GM21717 (cell line): Measurements from ENCODE around the gene UBXN7.
"Not testable (repeated sequence)": the region's sequence is repeated elsewhere in the genome, so short reads cannot be mapped to it uniquely, and the experiment has no call there.

Experiments used
- ATAC-seq: cut with Tn5 transposase; IDR thresholded peaks from one replicate; pipeline ENCODE4 v1.9.1; 2021; ENCODE audit warnings: mild to moderate bottlenecking, moderate library complexity; ENCODE audit not compliant: unreplicated experiment

The UBXN7 gene

DNA sequence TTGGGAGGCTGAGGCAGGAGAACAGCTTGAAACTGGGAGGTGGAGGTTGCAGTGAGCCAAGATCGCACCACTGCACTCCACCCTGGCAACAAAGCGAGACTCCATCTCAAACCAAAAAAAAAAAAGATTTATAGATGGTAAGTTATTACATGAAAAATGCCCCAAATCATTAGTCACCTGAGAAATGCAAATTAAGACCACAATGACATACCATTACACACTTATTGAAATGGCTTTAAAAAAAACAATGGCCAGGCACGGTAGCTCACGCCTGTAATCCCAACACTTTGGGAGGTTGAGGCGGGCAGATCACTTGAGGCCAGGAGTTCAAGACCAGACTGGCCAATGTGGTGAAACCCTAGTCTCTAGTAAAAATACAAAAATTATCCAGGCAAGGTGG is 10.6 kb downstream of the UBXN7 start:
- ATAC-seq: not testable (repeated sequence)

- ATAC-seq: no peak
Observed at GRCh38 chr3:196419386-196419785, 12.8 kb downstream of the UBXN7 start.

GRCh38 chr3:196418601-196419000 is 13.6 kb downstream of the UBXN7 start:
- ATAC-seq: no peak

DNA sequence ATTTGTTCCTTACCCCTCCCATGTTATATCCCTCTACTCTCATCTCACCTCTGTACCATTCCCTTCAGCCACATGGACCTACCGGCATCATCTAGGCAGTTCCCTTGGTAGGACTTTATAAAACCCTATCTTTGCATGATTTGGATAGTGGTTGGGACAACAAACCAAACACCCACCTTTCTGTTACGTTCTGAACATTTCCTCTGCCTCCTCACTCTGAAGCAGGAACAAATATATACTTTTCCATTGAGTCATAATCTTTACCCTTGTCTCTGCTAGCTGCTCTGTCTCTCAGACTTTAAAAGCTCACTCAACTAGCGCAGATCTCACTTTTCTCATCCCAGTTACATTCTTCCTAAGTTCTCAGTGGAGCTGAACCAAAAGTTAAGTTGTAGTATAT is 17.8 kb downstream of the UBXN7 start:
- no peak for ATAC-seq

DNA sequence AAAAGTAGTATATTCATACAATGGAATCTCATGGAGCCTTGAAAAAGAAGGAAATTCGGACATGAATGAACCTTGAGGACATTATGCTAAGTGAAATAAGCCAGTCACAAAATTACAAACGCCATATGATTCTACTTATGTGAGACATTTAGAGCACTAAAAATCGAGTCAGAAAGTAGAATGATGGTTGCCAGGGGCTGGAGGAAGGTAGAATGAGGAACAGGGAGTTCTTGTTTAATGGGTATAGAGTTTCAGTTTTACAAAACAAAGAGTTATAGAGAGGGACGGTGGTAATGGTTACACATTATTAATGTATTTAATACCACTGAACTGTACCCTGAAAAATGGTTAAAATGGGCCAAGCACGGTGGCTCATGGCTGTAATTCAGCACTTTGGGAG is 19.5 kb downstream of the UBXN7 start:
- ATAC-seq: no peak

DNA sequence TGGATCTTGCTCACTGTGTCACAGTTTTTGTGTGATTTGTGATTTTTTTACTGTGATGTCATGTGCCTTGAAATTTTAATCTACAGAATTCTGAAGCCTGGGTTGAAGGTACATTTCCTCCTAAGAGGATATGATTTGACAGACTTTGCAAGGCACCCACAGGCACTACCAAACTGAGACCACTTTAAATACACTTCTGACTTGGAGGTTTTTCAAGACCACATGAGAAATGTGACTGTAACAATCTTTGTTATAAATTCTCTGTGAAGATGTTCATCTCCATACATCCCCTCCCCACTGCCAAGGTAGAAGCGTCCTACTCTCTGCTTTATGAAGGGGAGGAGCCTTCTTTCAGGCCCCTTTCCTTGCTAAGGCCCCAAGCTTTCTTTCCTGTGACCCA is 22.8 kb downstream of the UBXN7 start:
- no peak for ATAC-seq

DNA sequence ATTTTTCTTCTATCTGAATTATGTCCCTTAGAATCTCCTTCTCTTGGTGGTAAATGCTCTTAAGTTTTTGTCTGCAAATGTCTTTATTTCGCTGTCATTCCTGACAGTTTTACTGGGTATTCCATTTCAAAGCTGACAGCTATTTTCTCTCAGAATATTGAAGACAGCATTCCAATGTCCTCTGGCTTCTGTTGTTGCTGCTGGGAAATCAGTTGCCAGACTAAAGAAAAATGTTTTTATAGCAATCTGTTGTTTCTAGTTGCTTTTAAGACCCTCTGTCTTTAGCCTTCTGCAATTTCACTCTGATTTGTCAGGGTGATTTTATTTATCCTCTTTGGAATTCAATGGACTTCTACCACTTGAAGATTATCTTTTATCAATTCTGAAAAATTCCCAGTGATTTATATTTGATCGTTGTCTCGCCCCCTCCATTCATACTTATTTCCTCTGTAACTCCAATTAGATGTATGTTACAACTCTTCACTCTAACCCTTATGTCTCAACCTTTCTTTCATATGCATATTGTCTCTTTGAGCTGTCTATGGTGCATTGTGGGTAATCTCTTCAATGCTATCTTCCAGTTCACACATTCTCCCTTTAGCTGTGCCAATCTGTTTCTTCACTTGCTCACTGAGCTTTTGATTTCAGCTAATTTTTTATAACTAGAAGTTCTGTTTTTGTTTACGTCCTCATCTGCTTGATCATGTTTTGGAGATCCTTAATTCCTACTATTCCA is 23.5 kb downstream of the UBXN7 start:
- ATAC-seq: no peak

DNA sequence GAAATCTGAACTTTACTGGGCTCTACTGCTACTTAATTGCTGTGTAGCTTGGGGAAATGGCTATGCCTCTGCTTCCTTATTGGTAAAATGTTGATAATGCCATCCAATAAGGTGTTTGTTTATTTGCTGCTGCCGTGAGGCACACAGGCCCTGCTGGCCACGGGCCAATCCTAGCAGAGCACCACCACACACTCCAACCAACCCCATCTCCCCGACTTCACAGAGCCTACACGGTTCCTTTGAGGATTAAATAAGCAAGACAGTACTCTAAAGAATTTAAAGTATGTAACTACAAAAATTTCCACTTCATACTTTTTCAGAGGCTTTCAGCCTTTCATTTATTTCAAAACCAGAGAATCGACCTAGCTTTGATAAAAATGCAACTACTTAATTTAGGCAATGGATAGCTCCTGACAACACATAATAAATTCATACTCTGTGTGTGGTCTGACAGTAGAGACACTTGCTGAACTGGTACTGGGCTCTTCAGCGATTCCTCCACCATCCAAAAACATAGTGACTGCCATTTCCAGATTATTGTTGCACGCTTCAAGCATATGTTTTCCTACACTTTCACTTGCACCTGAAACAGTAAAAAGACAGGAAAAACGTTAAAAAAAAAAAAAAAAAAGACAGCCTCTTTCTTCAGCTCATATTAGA is 25.3 kb downstream of the UBXN7 start:
- ATAC-seq: no peak

GRCh38 chr3:196400331-196400730 is 31.9 kb downstream of the UBXN7 start:
- no peak for ATAC-seq

GRCh38 chr3:196399485-196399945 is 32.7 kb downstream of the UBXN7 start:
- no peak for ATAC-seq

DNA sequence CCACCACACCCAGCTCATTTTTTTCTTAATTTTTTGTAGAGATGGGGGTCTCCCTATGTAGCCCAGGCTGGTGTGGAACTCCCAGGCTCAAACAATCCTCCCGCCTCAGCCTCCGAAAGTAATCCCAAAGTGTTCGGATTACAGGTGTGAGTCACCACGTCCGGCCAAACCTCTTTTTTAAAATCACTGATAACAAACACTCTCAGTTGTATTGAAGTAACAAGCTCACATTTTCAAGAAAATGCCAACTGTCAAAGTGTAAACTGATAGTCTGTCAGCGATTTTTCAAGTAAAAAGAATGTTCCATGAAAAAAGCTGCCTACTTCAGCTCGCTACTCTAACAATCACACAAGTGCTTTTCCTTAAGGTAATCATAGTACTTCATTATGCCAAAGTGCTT is 33.4 kb downstream of the UBXN7 start:
- ATAC-seq: no peak

DNA sequence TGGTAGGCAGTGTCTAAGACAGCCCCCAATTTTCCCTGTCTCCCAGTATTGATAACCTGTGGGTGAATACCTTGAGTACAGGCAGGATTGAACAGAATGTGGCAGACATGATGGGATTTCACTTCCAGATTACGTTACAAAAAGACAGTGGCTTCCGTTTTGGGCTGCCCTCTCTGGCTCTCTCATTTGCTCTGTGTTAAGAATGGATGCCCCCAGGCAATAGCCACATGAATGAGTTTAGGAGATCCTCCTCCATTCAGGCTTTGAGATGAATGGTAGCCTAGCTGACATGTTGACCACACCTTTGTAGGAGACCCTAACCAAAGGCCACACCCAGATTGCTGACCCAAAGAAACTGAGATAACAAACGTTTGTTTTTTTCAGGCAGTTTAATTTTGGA is 34.3 kb downstream of the UBXN7 start:
- ATAC-seq: no peak

- no peak for ATAC-seq
Observed at GRCh38 chr3:196390116-196390515, 42.1 kb downstream of the UBXN7 start.

DNA sequence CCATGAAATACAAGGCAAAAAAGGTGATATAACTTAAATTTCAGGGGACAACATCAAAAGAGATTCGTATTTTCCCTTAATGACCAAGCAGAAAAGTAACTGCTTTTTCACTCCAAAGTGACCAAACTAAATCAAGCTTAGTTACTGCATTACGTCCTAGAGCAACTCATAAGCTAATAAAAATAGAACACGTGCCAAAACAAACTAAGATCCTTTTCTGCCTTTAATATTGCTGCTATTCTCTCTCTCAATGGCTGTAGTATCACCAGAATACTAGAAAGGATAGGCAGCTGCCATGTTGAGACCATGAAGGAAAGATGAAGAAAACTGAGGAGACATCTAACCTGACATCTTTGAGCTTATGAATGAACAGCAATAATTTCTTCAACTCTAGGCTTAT is 43.3 kb downstream of the UBXN7 start:
- no peak for ATAC-seq

GRCh38 chr3:196387941-196388340 is 44.3 kb downstream of the UBXN7 start:
- ATAC-seq: not testable (repeated sequence)

DNA sequence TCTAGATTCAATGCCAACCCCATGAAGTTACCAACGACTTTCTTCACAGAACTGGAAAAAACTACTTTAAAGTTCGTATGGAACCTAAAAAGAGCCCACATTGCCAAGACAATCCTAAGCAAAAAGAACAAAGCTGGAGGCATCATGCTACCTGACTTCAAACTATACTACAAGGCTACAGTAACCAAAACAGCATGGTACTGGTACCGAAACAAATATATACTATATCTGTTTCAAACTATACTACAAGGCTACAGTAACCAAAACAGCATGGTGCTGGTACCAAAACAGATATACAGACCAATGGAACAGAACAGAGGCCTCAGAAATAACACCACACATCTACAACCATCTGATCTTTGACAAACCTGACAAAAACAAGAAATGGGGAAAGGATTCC is 45.4 kb downstream of the UBXN7 start:
- not testable (repeated sequence) for ATAC-seq

- ATAC-seq: not testable (repeated sequence)
Observed at GRCh38 chr3:196386034-196386433, 46.2 kb downstream of the UBXN7 start.

GRCh38 chr3:196385446-196385845 is 46.8 kb downstream of the UBXN7 start:
- not testable (repeated sequence) for ATAC-seq

DNA sequence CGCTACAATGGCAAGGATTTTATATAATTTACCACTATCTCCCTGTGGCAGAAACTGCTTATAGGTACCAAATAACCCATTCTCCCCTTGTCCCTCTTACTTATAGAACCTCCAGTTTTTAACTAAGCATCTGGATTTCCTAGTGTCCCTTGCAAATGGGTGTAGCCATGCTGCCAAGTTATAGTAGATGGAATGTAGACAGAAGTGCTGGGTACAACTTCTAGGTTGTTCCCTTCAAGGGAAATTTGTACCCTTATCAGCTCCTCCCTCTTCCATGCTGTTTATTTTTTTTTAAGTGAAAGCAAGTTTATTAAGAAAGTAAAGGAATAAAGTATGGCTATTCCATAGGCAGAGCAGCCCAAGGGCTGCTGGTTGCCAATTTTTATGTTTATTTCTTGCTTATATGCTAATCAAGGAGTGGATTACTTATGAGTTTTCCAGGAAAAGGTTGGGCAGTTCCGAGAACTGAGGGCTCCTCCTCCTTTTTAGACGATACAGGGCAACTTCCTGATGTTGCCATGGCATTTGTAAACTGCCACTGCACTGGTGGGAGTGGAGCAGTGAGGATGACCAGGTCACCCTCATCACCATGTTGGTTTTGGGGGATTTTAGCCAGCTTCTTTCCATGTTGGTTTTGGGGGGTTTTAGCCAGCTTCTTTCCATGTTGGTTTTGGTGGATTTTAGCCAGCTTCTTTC is 53.9 kb downstream of the UBXN7 start:
- no peak for ATAC-seq

DNA sequence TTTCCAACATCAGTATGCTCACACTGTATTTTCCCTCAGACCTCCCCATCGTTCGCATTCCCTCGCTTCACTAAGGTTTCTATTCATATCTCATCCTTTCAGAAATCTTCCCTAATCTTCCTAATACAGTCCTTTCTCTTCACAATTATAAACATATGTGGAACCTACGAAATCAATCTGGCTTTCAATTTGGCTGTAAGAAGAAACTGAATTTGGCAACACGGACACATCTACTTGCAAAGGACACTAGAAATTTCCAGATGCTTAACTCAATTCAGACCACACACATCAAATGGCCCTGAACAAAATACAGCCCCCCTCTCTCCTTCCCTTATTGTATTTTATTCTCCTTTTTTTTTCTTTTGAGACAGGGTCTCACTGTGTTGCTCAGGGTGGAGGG is 54.9 kb downstream of the UBXN7 start:
- no peak for ATAC-seq

- ATAC-seq: no peak
Observed at GRCh38 chr3:196365736-196366135, 66.5 kb downstream of the UBXN7 start.

DNA sequence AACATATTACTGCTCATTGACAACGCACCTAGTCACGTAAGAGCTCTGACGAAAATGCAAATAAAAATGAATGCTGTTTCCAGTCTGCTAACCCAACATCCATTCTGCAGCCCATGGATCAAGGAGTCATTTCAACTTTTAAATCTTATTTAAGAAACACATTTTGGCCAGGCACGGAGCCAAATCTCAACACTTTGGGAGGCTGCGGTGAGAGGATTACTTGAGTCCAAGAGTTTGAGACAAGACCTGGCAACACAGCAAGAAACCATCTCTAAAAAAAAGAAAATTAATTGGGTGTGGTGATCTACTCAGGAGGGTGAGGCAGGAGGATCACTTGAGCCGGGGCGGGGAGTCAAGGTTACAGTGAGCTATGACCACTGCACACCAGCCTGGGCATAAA is 71.6 kb downstream of the UBXN7 start:
- ATAC-seq: no peak
